ES-I3 (cell line): ENCODE measurements around the gene LPIN2.
"Not testable (repeated sequence)": the region's sequence is repeated elsewhere in the genome, so short reads cannot be mapped to it uniquely, and the experiment has no call there.

Experiments used
- H3K36me3 ChIP-seq: 2 replicates; pipeline ENCODE4 v1.6.1; 2013; ENCODE audit warnings: mild to moderate bottlenecking, low read length, control low read depth, moderate library complexity; ENCODE audit not compliant: insufficient read depth
- H3K4me1 ChIP-seq: 2 replicates; pipeline ENCODE4 v1.6.1; 2013; ENCODE audit warnings: mild to moderate bottlenecking, control low read depth, low read length; ENCODE audit not compliant: insufficient read depth
- H3K9ac ChIP-seq: 2 replicates; pipeline ENCODE4 v1.6.1; 2013; ENCODE audit warnings: low read depth, mild to moderate bottlenecking, low read length, moderate library complexity
- H3K9me3 ChIP-seq: 2 replicates; pipeline ENCODE4 v1.6.1; 2013; ENCODE audit warnings: mild to moderate bottlenecking, low read length, moderate library complexity; ENCODE audit not compliant: control insufficient read depth, insufficient read depth

Gene LPIN2

GRCh38 chr18:3003766-3004165 lies 9.2 kb downstream of the LPIN2 start:
- not testable (repeated sequence) for H3K4me1 ChIP-seq, H3K9ac ChIP-seq, H3K36me3 ChIP-seq, H3K9me3 ChIP-seq

GRCh38 chr18:3002732-3003131 lies 10.2 kb downstream of the LPIN2 start:
- H3K36me3 ChIP-seq, result peaks cover 2% of the 10 kb centered on the region; the same call in 1 of the 2 replicates

GRCh38 chr18:2998644-2999043 lies 14.3 kb downstream of the LPIN2 start:
- peaks cover 2% of the 10 kb centered on the region; the same call in 1 of the 2 replicates for H3K36me3 ChIP-seq
- no peaks in the 10 kb centered on the region; the same call in 1 of the 2 replicates for H3K9me3 ChIP-seq
- H3K4me1 ChIP-seq, result peaks cover 13% of the 10 kb centered on the region
- H3K9ac ChIP-seq, result no peak overlapping the region

More at GRCh38 chr18:3002732-3003131, 10.2 kb downstream of the LPIN2 start:
- H3K4me1 ChIP-seq, result peaks cover 13% of the 10 kb centered on the region
- peaks cover 6% of the 10 kb centered on the region for H3K9me3 ChIP-seq
- H3K9ac ChIP-seq, result no peak overlapping the region

- Histone ChIP-seq H3K4me1 (peaks cover 13% of the 10 kb centered on the region), H3K36me3 (no peaks in the 10 kb centered on the region), H3K9me3 (no peaks in the 10 kb centered on the region), H3K9ac (no peak overlapping the region)
Measured at GRCh38 chr18:2997846-2998564, 14.9 kb downstream of the LPIN2 start.

- Histone ChIP-seq H3K9me3 (no peaks in the 10 kb centered on the region), H3K9ac (no peak overlapping the region), H3K4me1 (peaks cover 13% of the 10 kb centered on the region), H3K36me3 (no peaks in the 10 kb centered on the region)
Measured at GRCh38 chr18:2997429-2997828, 15.5 kb downstream of the LPIN2 start.

- Histone ChIP-seq H3K9ac (no peak overlapping the region), H3K4me1 (peaks cover 13% of the 10 kb centered on the region), H3K36me3 (no peaks in the 10 kb centered on the region), H3K9me3 (no peaks in the 10 kb centered on the region)
Measured at GRCh38 chr18:2994603-2995432, 18.1 kb downstream of the LPIN2 start.

- Histone ChIP-seq H3K36me3 (no peaks in the 10 kb centered on the region), H3K9me3 (no peaks in the 10 kb centered on the region), H3K4me1 (peaks cover 13% of the 10 kb centered on the region), H3K9ac (no peak overlapping the region)
Measured at GRCh38 chr18:2994020-2994589, 18.8 kb downstream of the LPIN2 start.

GRCh38 chr18:2992995-2993877 lies 19.7 kb downstream of the LPIN2 start:
- Histone ChIP-seq H3K36me3 (no peaks in the 10 kb centered on the region), H3K4me1 (peaks cover 5% of the 10 kb centered on the region), H3K9me3 (no peaks in the 10 kb centered on the region), H3K9ac (no peak overlapping the region)

GRCh38 chr18:2990956-2991640 lies 21.8 kb downstream of the LPIN2 start:
- no peaks in the 10 kb centered on the region for H3K36me3 ChIP-seq
- no peaks in the 10 kb centered on the region for H3K4me1 ChIP-seq
- no peaks in the 10 kb centered on the region for H3K9me3 ChIP-seq
- H3K9ac ChIP-seq, result no peak overlapping the region

- Histone ChIP-seq H3K36me3 (no peaks in the 10 kb centered on the region), H3K9ac (no peak overlapping the region), H3K9me3 (no peaks in the 10 kb centered on the region), H3K4me1 (peaks cover 3% of the 10 kb centered on the region; the same call in 1 of the 2 replicates)
Measured at GRCh38 chr18:2987876-2988790, 24.8 kb downstream of the LPIN2 start.

- Histone ChIP-seq H3K4me1 (peaks cover 20% of the 10 kb centered on the region), H3K36me3 (no peaks in the 10 kb centered on the region), H3K9ac (no peak overlapping the region), H3K9me3 (no peaks in the 10 kb centered on the region)
Measured at GRCh38 chr18:2986150-2986865, 26.6 kb downstream of the LPIN2 start.

GRCh38 chr18:2985628-2986027 lies 27.3 kb downstream of the LPIN2 start:
- no peak overlapping the region for H3K9ac ChIP-seq
- no peaks in the 10 kb centered on the region for H3K36me3 ChIP-seq
- no peaks in the 10 kb centered on the region for H3K9me3 ChIP-seq
- peaks cover 27% of the 10 kb centered on the region for H3K4me1 ChIP-seq
